Breast epithelium (tissue), 4 donors: ENCODE results near the gene PTGES. TPM values are rescaled to one million over a fixed set of nuclear protein-coding genes. Genes with fewer than 3 reads are reported as not detected.

ENCODE experiments used
- DNase-seq, 2 donors: peaks; one replicate each; pipeline ENCODE4 v3.0.0-alpha.2; 2019; ENCODE audit warnings: low spot score in 2 of 2
- H3K27ac ChIP-seq, 2 donors: fragments of 200-600 bp; sonication (generic) in 1 of 2; one replicate each; pipeline ENCODE4 v1.5.1; 2016 to 2019; ENCODE audit warnings: mild to moderate bottlenecking in 1 of 2
- H3K27me3 ChIP-seq, 2 donors: fragments of 200-600 bp; sonication (generic) in 1 of 2; one replicate each; pipeline versions ENCODE4 v1.5.1 to v1.6.0; 2017 to 2019; ENCODE audit warnings: control low read depth in 1 of 2, mild to moderate bottlenecking in 1 of 2
- H3K36me3 ChIP-seq: fragments of 200-600 bp; one replicate; pipeline ENCODE4 v1.5.1; 2019
- H3K4me1 ChIP-seq, 2 donors: fragments of 200-600 bp; sonication (generic); one replicate each; pipeline ENCODE4 v1.5.1; 2016 to 2019; ENCODE audit warnings: control low read depth in 1 of 2
- H3K4me3 ChIP-seq, 3 donors: fragments of 200-600 bp; sonication (generic); 1 replicate in 2 of 3; 2 replicates in 1 of 3; pipeline ENCODE4 v1.5.1; 2016 to 2019; ENCODE audit warnings: mild to moderate bottlenecking in 3 of 3, moderate library complexity in 2 of 3
- H3K9me3 ChIP-seq, 2 donors: fragments of 200-600 bp; sonication (generic) in 1 of 2; one replicate each; pipeline ENCODE4 v1.5.1; 2016 to 2019; ENCODE audit warnings: control low read depth in 1 of 2
- POLR2A ChIP-seq: fragments of 450-650 bp; IDR thresholded peaks from one replicate; pipeline ENCODE4 v1.6.1; 2016; ENCODE audit warnings: antibody characterized with exemption, mild to moderate bottlenecking, moderate library complexity
- POLR2AphosphoS5 ChIP-seq, 3 donors: sonication (generic); formaldehyde crosslinking; IDR thresholded peaks; one replicate each; pipeline ENCODE4 v1.6.1; 2017; ENCODE audit warnings: antibody characterized with exemption in 3 of 3
- intact Hi-C: fragments of 100-400 bp; cut with DNase I; formaldehyde crosslinking; loops from one replicate; pipeline ENCODE4 v1.15.1; 2023; ENCODE audit warnings: low total_unique reads
- total RNA-seq, 3 donors: library from RNA; depleted of rRNA; stranded (reverse); fragments of >200 nt; gene quantifications; one replicate each; pipeline ENCODE4 v1.1.0, GENCODE V29; 2016
- TF ChIP-seq, protein P1 (sequence below), 3 donors: fragments of 450-650 bp; IDR thresholded peaks; one replicate each; pipeline ENCODE4 v1.5.1; 2016 to 2017; ENCODE audit warnings: antibody characterized with exemption in 3 of 3, mild to moderate bottlenecking in 3 of 3, moderate library complexity in 3 of 3

Gene PTGES
- total RNA-seq, 3 donors from 2014 or later = 21.8 to 36.7 (median 25.3) TPM

DNA sequence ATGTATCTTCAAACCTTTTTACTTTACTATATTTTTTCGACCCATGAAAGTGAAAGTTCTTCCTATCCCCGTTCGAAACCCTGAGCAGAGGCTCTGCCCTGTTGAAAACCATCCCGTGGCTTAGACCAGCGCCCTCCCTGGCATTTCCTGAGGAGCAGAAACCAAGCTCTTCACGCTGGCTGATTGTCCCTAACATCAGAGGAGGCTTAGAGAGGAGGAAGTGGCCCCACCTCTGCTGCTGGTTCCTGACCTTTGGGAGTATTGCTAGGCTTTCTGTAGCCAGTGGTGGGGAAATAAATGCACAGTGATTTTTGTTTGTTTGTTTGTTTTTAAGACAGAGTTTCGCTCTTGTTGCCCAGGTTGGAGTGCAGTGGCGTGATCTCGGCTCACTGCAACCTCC is 4.2 kb upstream of the PTGES start:
- DNase-seq = no peak
- Histone ChIP-seq H3K4me3 (no peak overlapping the region), H3K9me3 (no peaks in the 10 kb centered on the region), H3K27me3 (no peaks in the 10 kb centered on the region), H3K27ac (no peak overlapping the region), H3K36me3 (no peaks in the 10 kb centered on the region), H3K4me1 (peaks cover 3 to 13% of the 10 kb centered on the region in 2 donors)
- TF ChIP-seq POLR2A (no peak), POLR2AphosphoS5 (IDR thresholded peaks at IDR 0.05) (no peak)
- TF ChIP-seq, protein P1, sequence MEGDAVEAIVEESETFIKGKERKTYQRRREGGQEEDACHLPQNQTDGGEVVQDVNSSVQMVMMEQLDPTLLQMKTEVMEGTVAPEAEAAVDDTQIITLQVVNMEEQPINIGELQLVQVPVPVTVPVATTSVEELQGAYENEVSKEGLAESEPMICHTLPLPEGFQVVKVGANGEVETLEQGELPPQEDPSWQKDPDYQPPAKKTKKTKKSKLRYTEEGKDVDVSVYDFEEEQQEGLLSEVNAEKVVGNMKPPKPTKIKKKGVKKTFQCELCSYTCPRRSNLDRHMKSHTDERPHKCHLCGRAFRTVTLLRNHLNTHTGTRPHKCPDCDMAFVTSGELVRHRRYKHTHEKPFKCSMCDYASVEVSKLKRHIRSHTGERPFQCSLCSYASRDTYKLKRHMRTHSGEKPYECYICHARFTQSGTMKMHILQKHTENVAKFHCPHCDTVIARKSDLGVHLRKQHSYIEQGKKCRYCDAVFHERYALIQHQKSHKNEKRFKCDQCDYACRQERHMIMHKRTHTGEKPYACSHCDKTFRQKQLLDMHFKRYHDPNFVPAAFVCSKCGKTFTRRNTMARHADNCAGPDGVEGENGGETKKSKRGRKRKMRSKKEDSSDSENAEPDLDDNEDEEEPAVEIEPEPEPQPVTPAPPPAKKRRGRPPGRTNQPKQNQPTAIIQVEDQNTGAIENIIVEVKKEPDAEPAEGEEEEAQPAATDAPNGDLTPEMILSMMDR (IDR thresholded peaks at IDR 0.05) = no peak
- intact Hi-C loops = no loop called here

DNA sequence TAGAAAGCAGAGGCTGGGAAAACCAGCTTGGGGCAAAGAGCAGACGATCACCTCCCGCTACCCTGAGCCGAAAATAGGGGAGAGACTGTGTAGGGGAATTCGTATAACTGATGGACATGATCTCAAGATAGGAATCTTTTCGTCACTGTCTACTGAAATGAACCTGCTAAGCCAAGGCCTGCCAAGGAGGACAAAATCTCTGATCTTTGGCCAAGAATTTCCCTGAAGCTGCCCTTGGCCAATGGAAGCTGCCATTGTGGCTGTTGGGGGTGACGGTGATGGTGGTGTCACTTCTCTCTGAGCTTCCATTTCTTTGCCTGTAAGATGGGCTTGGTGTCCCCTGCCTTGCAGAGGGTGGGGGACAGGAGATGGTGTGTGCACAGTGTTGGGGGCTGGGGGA is 3.3 kb upstream of the PTGES start:
- Histone ChIP-seq H3K27me3 (no peaks in the 10 kb centered on the region), H3K36me3 (no peaks in the 10 kb centered on the region), H3K9me3 (no peaks in the 10 kb centered on the region), H3K4me1 (peaks cover 0 to 14% of the 10 kb centered on the region in 2 donors), H3K4me3 (no peak overlapping the region), H3K27ac (no peak overlapping the region)
- intact Hi-C loops = no loop called here
- no peak for DNase-seq
- TF ChIP-seq POLR2A = no peak
- TF ChIP-seq, protein P1 (IDR thresholded peaks at IDR 0.05) = no peak
- TF ChIP-seq POLR2AphosphoS5 (IDR thresholded peaks at IDR 0.05) = no peak

DNA sequence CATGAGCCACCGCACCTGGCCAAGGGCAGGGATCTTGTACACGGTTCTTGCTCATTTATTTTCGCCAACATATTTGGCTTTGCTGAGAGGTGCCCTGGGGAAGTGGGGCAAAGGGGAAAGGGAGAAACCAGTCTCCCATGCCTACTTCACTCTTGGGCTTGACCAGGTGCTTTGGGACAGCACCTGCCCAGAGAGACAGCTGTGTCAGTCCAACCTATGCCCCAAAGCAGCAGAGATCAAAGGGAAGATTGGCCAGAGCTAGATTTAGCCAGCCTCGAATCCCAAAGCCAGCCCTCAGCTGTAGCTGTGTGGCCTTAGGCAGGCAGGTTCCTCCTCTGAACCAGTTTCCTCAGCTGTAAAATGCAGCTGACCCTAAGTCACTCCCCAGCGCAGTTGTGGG is 2.3 kb upstream of the PTGES start:
- H3K9me3 ChIP-seq = no peaks in the 10 kb centered on the region
- no peak for TF ChIP-seq POLR2A
- no peak for TF ChIP-seq POLR2AphosphoS5 (IDR thresholded peaks at IDR 0.05)
- TF ChIP-seq, protein P1 (IDR thresholded peaks at IDR 0.05) = no peak
- H3K36me3 ChIP-seq = no peaks in the 10 kb centered on the region
- intact Hi-C loops = no loop called here
- H3K4me3 ChIP-seq = no peak overlapping the region
- H3K27me3 ChIP-seq = no peaks in the 10 kb centered on the region
- H3K4me1 ChIP-seq = peaks cover 0 to 13% of the 10 kb centered on the region in 2 donors
- no peak for DNase-seq
- no peak overlapping the region for H3K27ac ChIP-seq

DNA sequence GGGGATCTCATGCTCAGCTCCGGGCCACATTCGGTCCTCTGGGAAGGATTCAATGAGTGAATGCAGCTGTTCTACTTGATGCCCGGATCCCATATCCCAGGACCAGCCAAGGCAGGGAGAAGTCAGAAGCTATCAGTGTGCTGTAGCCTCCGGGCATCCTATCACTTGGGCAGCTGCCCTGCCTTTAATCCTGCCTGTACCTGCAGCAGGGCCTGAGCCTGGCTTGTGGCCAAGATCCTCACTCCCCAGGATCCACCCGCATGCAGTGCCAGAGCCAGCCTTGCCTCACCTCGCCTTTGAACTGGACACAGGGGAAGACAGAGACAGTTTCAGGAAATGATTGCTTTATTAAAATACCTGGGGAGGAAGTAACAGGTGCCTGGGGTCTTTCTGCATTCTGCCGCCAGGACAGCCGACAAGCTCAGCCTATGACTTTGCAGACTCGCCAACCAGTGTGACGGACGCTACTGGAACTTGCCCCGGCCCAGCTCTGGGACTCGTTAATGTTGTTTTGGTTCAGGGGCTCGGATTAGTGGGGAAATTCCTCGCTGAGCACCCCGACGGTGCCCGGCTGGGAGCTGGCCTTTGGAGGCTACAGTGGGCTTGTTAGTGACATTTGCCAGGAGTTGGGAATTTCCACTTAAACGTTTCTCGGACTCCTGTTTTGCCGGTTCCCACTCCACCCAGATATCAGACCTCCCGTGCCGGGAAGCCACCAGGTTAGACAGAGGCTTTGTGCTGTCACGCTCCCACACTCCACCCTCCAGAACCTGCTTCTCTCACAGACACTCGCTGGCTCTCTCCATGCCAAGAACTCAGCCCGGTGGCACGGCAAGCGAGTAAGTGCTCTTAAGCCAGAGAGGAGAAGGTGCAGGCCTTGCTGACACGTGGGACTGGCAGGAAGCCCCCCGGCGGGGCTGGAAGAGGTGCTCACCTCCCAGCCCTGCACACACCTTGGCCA is 721 bp downstream of the PTGES start:
- H3K9me3 ChIP-seq = no peaks in the 10 kb centered on the region
- H3K4me1 ChIP-seq = peaks cover 0 to 13% of the 10 kb centered on the region in 2 donors
- peak; percentile 67 to 73 for DNase-seq
- intact Hi-C loops = no loop called here
- peak overlapping the region; percentile 49 to 72 (median 56) for H3K4me3 ChIP-seq
- peak overlapping the region; percentile 80 to 86 for H3K27ac ChIP-seq
- H3K27me3 ChIP-seq = no peaks in the 10 kb centered on the region
- TF ChIP-seq POLR2A (no peak), POLR2AphosphoS5 (IDR thresholded peaks at IDR 0.05) (peak in 1 of 3 donors; percentile 28)
- TF ChIP-seq, protein P1 (IDR thresholded peaks at IDR 0.05) = peak in 1 of 3 donors; percentile 17
- no peaks in the 10 kb centered on the region for H3K36me3 ChIP-seq

DNA sequence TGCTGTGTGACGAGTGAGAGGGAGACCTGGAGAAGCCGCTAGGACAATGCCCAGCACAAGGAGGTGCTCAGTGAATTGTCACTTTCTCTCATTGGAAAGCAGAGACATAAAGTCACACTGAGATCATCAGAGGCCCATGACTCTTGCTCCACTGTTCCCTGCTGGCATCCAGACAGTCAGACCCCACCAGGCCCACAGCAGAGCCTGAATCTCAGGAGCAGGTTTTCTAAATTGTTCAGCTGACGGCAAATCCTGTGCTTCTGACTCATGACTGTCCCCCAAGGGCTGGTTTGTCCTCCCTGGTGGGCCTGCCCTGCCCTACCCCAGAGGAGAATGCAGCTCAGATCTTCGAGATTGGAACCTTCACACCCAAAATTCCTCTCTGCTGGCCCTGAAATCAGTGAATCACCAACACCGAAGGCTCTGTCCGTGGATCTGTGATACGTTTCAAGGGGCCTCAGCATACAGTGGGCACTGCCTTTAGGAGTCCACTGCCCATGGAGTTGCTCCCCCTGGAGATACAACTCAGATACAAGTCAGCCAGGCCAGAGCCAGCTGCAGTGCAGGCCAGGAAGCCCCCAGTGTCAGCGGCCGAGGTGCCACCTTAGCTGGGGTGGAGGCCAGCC is 2.7 kb downstream of the PTGES start:
- H3K27me3 ChIP-seq = no peaks in the 10 kb centered on the region
- intact Hi-C loops = no loop called here
- H3K4me1 ChIP-seq = peaks cover 0 to 13% of the 10 kb centered on the region in 2 donors
- DNase-seq = no peak
- H3K36me3 ChIP-seq = no peaks in the 10 kb centered on the region
- no peaks in the 10 kb centered on the region for H3K9me3 ChIP-seq
- H3K4me3 ChIP-seq = peak overlapping the region in 1 of 3 donors; percentile 22
- TF ChIP-seq, protein P1 (IDR thresholded peaks at IDR 0.05) = no peak
- TF ChIP-seq POLR2A = no peak
- no peak for TF ChIP-seq POLR2AphosphoS5 (IDR thresholded peaks at IDR 0.05)
- peak overlapping the region in 1 of 2 donors; percentile 69 for H3K27ac ChIP-seq
